ENCODE results near the gene COX7A2.

DNA sequence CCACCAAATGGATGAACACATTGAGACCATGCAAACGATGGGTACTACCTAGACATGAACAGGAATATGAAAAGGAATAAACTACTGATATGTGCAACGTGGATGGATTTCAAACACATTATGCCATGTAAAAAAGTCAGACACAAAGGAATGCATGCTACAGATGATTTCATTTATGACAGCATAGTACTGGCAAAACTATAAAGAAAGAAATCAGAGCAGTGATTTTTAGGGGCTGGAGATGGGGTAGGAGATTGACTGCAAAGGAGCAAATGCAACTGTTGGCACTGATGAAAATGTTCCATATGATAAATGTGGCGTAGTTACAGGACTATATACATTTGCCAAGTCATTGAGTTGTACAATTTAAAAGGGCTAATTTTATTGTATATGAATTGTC lies 24.3 kb downstream of the COX7A2 start:
- no peak for TF ChIP-seq POLR2A (IDR thresholded peaks at IDR 0.05)
- TF ChIP-seq, protein P1, sequence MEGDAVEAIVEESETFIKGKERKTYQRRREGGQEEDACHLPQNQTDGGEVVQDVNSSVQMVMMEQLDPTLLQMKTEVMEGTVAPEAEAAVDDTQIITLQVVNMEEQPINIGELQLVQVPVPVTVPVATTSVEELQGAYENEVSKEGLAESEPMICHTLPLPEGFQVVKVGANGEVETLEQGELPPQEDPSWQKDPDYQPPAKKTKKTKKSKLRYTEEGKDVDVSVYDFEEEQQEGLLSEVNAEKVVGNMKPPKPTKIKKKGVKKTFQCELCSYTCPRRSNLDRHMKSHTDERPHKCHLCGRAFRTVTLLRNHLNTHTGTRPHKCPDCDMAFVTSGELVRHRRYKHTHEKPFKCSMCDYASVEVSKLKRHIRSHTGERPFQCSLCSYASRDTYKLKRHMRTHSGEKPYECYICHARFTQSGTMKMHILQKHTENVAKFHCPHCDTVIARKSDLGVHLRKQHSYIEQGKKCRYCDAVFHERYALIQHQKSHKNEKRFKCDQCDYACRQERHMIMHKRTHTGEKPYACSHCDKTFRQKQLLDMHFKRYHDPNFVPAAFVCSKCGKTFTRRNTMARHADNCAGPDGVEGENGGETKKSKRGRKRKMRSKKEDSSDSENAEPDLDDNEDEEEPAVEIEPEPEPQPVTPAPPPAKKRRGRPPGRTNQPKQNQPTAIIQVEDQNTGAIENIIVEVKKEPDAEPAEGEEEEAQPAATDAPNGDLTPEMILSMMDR (IDR thresholded peaks at IDR 0.05), result no peak
